Measurements from ENCODE around the gene COL4A4. TPM values are rescaled to one million over a fixed set of nuclear protein-coding genes. Genes with fewer than 3 reads are reported as not detected.

Gene COL4A4
- total and polyA plus RNA-seq, 10 donors = 2.0 to 8.4 (median 5.4) TPM

GRCh38 chr2:227006189-227006897 is 157.7 kb downstream of the COL4A4 start:
- Histone ChIP-seq H3K27ac (no peak overlapping the region), H3K4me3 (no peak overlapping the region), H3K27me3 (replicated peaks in 1 of 7) (no peaks in the 10 kb centered on the region), H3K9me3 (no peaks in the 10 kb centered on the region), H3K4me1 (no peaks in the 10 kb centered on the region), H3K36me3 (peaks cover 0 to under 1% (median 0%) of the 10 kb centered on the region in 6 donors)
- TF ChIP-seq POLR2AphosphoS5 (IDR thresholded peaks at IDR 0.05) (no peak), CTCF (IDR thresholded peaks at IDR 0.05 in 8 of 11, conservative IDR thresholded peaks at IDR 0.05 in 3 of 11) (no peak), POLR2A (IDR thresholded peaks at IDR 0.05) (no peak)
- intact Hi-C loops (cut with DNase I; ENCODE audit: low total_unique reads) = no loop called here
- DNase-seq = no peak
- 89 to 95% (median 91%) methylated on average over 16 of the region's 16 CpGs for WGBS, 5 donors

DNA sequence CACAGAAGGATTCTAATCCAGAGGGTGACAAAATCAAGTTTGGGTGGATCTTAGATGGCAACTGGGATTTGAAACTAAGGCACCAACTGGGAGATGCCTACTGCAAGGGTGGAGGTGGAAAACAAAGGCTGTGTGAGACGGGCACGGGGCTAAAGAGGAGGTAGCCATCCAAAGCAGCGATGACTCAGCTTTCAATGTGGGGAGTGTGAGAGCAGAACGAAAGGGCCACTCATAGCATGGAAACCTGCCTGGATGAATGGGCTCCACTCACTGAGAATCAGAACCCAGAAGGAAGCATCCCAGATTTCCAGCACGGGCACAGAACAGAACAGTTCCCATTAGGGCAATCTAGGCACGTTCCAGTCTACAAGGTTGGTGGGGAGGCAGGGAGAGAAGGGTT is 159.5 kb downstream of the COL4A4 start:
- Histone ChIP-seq H3K4me3 (no peak overlapping the region), H3K27ac (no peak overlapping the region), H3K9me3 (no peaks in the 10 kb centered on the region), H3K36me3 (peaks cover 0 to 19% (median 0%) of the 10 kb centered on the region in 6 donors), H3K4me1 (no peaks in the 10 kb centered on the region), H3K27me3 (replicated peaks in 1 of 7) (no peaks in the 10 kb centered on the region)
- intact Hi-C loops (cut with DNase I; ENCODE audit: low total_unique reads) = no loop called here
- DNase-seq = no peak
- WGBS, 5 donors = 85 to 95% (median 91%) methylated on average over 6 of the region's 6 CpGs
- TF ChIP-seq CTCF (IDR thresholded peaks at IDR 0.05 in 8 of 11, conservative IDR thresholded peaks at IDR 0.05 in 3 of 11) (no peak), POLR2AphosphoS5 (IDR thresholded peaks at IDR 0.05) (no peak), POLR2A (IDR thresholded peaks at IDR 0.05) (no peak)

DNA sequence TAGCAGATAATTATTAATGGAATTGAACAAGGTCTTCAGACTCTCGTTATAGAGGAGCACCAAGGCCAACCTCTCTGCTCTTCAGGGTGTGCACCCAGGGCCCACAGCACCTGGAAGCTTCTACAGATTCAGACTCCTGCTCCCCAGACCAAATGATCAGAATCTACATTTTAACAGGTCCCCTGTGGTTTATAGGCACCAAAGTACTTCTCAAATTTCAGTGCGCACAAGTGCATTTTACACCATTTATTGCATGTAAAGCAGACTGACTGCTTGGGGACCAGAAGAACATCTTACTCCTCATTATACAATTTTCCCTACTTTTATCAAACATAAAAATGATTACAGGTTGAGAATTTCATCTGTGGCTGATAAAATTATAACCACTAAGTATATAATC is 163.9 kb downstream of the COL4A4 start:
- no peak overlapping the region for H3K27ac ChIP-seq
- TF ChIP-seq CTCF (IDR thresholded peaks at IDR 0.05 in 8 of 11, conservative IDR thresholded peaks at IDR 0.05 in 3 of 11) (no peak), POLR2AphosphoS5 (IDR thresholded peaks at IDR 0.05) (no peak), POLR2A (IDR thresholded peaks at IDR 0.05) (no peak)
- H3K4me1 ChIP-seq = no peaks in the 10 kb centered on the region
- DNase-seq = no peak
- WGBS, 5 donors = 78 to 97% (median 87%) methylated on average over 2 of the region's 2 CpGs
- no peaks in the 10 kb centered on the region for H3K9me3 ChIP-seq
- intact Hi-C loops (cut with DNase I; ENCODE audit: low total_unique reads) = no loop called here
- H3K36me3 ChIP-seq = peaks cover 0 to 56% (median 13%) of the 10 kb centered on the region in 6 donors
- H3K4me3 ChIP-seq = no peak overlapping the region
- H3K27me3 ChIP-seq (replicated peaks in 1 of 7) = no peaks in the 10 kb centered on the region

DNA sequence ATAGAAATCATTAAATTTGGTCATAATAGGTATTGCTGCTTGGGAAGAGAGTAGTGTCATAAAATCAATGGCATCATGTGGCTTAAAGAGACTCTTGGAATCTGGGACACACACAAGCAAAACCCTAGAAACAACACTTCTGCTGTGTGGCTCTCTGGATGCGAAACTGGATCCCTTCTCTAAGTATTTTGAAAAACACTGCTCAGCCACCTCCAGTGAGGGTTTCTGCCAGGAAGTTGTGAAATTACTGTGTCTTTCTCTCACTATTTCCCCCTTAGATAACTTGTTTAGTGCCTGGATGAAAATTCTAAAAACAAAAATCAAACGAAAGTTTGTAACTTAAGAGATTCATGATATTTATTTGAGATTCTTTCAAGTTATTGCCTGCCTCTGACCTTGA is 164.3 kb downstream of the COL4A4 start:
- Histone ChIP-seq H3K27me3 (replicated peaks in 1 of 7) (no peaks in the 10 kb centered on the region), H3K4me1 (no peaks in the 10 kb centered on the region), H3K27ac (no peak overlapping the region), H3K4me3 (no peak overlapping the region), H3K9me3 (no peaks in the 10 kb centered on the region), H3K36me3 (peaks cover 0 to 56% (median 13%) of the 10 kb centered on the region in 6 donors)
- DNase-seq = no peak
- WGBS, 5 donors = 53 to 91% (median 71%) methylated on average over 2 of the region's 2 CpGs
- intact Hi-C loops (cut with DNase I; ENCODE audit: low total_unique reads) = no loop called here
- TF ChIP-seq CTCF (IDR thresholded peaks at IDR 0.05 in 8 of 11, conservative IDR thresholded peaks at IDR 0.05 in 3 of 11) = no peak
- TF ChIP-seq POLR2AphosphoS5 (IDR thresholded peaks at IDR 0.05) = no peak
- no peak for TF ChIP-seq POLR2A (IDR thresholded peaks at IDR 0.05)

Data from spleen (tissue), 11 donors.